ENCODE results near the gene DRGX. TPM values are rescaled to one million over a fixed set of nuclear protein-coding genes. Genes with fewer than 3 reads are reported as not detected.

The DRGX gene
- total and polyA plus RNA-seq, 2 of the 4 experiments (the other 2 are of a cell fraction): not detected

DNA sequence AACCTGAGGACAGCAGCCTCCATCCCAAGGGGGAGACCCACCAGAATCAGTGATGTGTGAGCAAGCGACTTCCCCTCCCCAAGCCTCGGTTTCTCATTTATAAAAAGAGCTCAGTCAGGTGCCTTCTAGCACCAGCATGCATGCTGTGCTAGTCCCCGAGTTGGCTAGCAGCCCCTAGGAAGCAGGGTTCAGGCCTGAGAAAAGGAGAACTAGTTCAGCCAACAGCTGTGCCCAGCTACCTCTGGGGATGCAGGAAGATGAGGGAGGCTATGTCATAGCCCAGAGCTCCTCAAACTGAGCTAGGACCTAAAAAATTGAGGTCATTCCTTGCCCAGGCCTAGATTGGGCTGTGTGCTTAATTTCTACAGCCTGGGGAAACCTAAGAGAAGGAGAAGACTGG, 13.7 kb downstream of the DRGX start:
- H3K79me1 ChIP-seq (ENCODE audit: low read depth in 1 of 2, low read length in 2 of 2): no peaks in the 10 kb centered on the region
- H3K9ac ChIP-seq (ENCODE audit: low read depth, low read length): no peak overlapping the region
- no peak overlapping the region for H2BK20ac ChIP-seq (ENCODE audit: low read depth, low read length)
- in situ Hi-C loops (cut with MboI; ENCODE audit: low sequenced_read_pairs) (no loop called here), dilution Hi-C loops (cut with HindIII; ENCODE audit: low sequenced_read_pairs, unreplicated experiment) (no loop called here), intact Hi-C loops (cut with micrococcal nuclease) (no loop called here)
- DNase-seq (no peak), ATAC-seq (ENCODE audit: low read depth) (no peak)
- H3K4ac ChIP-seq (ENCODE audit: low read depth, low read length): no peak overlapping the region
- no peak overlapping the region for H4K91ac ChIP-seq (ENCODE audit: insufficient read depth, low read depth, low read length)
- H2AK9ac ChIP-seq (replicated peaks; ENCODE audit: low read depth, low read length, poor library complexity): no peak overlapping the region
- H2BK15ac ChIP-seq (ENCODE audit: low read depth, low read length): no peak overlapping the region
- no peaks in the 10 kb centered on the region for H3K36me3 ChIP-seq (ENCODE audit: control insufficient read depth, insufficient read depth, low read length)
- ChIA-PET POLR2A (ENCODE audit: unreplicated experiment) (no interaction called here), CTCF (no interaction called here)
- no peak overlapping the region for H2BK5ac ChIP-seq (ENCODE audit: low read depth, low read length, poor library complexity, severe bottlenecking)
- no peak overlapping the region for H2AK5ac ChIP-seq (ENCODE audit: low read depth, low read length)
- BruUV-seq (replicated peaks): no TSS peak
- no peaks in the 10 kb centered on the region for H3K9me3 ChIP-seq (ENCODE audit: control insufficient read depth, insufficient read depth, low read length)
- H3K14ac ChIP-seq (replicated peaks; ENCODE audit: low read depth, low read length): no peak overlapping the region
- H2BK120ac ChIP-seq (ENCODE audit: low read depth, low read length): no peak overlapping the region
- no peak overlapping the region for H3K18ac ChIP-seq (ENCODE audit: low read depth, low read length)
- 0 out of 2 replicates have a peak, but pooled peaks cover 5% of the 10 kb centered on the region for H4K20me1 ChIP-seq (ENCODE audit: insufficient read depth, low read length)
- no peak overlapping the region for H3K23ac ChIP-seq (ENCODE audit: low read depth, low read length)
- no peak overlapping the region for H4K8ac ChIP-seq (ENCODE audit: low read depth in 2 of 2, low read length in 2 of 2)
- H3K56ac ChIP-seq (ENCODE audit: extremely low read depth, insufficient read depth, low read length): no peak overlapping the region
- no peak overlapping the region for H3K27ac ChIP-seq (ENCODE audit: insufficient read depth, low read length)
- TF ChIP-seq FOS (IDR thresholded peaks at IDR 0.05; ENCODE audit: low read depth, low read length): no peak
- no peak for TF ChIP-seq RCOR1 (IDR thresholded peaks at IDR 0.05; ENCODE audit: insufficient replicate concordance, low read length)
- TF ChIP-seq, protein P1, sequence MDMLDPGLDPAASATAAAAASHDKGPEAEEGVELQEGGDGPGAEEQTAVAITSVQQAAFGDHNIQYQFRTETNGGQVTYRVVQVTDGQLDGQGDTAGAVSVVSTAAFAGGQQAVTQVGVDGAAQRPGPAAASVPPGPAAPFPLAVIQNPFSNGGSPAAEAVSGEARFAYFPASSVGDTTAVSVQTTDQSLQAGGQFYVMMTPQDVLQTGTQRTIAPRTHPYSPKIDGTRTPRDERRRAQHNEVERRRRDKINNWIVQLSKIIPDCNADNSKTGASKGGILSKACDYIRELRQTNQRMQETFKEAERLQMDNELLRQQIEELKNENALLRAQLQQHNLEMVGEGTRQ (IDR thresholded peaks at IDR 0.05; ENCODE audit: low read depth, low read length): no peak
- TF ChIP-seq CHD1 (IDR thresholded peaks at IDR 0.05; ENCODE audit: low read depth, low read length): no peak
- TF ChIP-seq SMC3 (IDR thresholded peaks at IDR 0.05; ENCODE audit: low read depth, low read length): no peak
- no peak for TF ChIP-seq MAZ (IDR thresholded peaks at IDR 0.05; ENCODE audit: borderline replicate concordance, low read depth, low read length)
- no CpG with 5 or more reads among the region's 3 CpGs for WGBS, 2 experiments (ENCODE audit: extremely low coverage in 2 of 2, insufficient read length in 1 of 2)
- no peak overlapping the region for H3K4me2 ChIP-seq (ENCODE audit: low read depth, low read length)
- no peak overlapping the region for H4K5ac ChIP-seq (ENCODE audit: low read depth, low read length)
- H3K27me3 ChIP-seq (ENCODE audit: control insufficient read depth, insufficient read depth, low read length): peaks cover 29% of the 10 kb centered on the region
- no peak overlapping the region for H2AFZ ChIP-seq (replicated peaks; ENCODE audit: low read length, poor library complexity)
- H3K4me3 ChIP-seq (ENCODE audit: insufficient read depth, low read depth, low read length): no peak overlapping the region
- peaks cover 3% of the 10 kb centered on the region; the same call in 1 of the 2 replicates for H3K4me1 ChIP-seq (ENCODE audit: control insufficient read depth, insufficient read depth, low read length)
- peaks cover 10% of the 10 kb centered on the region for H3K9me1 ChIP-seq (ENCODE audit: insufficient read depth, low read length)

Measured in IMR-90 (cell line).